Fibroblast of mammary gland (primary cell): ENCODE data around the gene EXOC6B.
A peak's percentile ranks its signal among the peaks of the same experiment; 100 is the strongest.

Experiments
- DNase-seq: peaks from one replicate; pipeline ENCODE4 v3.0.0-alpha.2; 2010; ENCODE audit warnings: low read depth
- H3K4me3 ChIP-seq: 2 replicates; pipeline ENCODE4 v1.5.1; 2011; ENCODE audit warnings: low read depth, mild to moderate bottlenecking, low read length, moderate library complexity; ENCODE audit not compliant: control insufficient read depth
- CTCF ChIP-seq: conservative IDR thresholded peaks from 2 replicates; pipeline ENCODE4 v1.5.1; 2011; ENCODE audit warnings: low read depth, low read length, inconsistent platforms; ENCODE audit not compliant: control insufficient read depth, insufficient read depth

EXOC6B gene

GRCh38 chr2:72291059-72291458 lies 534.8 kb downstream of the EXOC6B start:
- no peak overlapping the region for H3K4me3 ChIP-seq
- no peak for TF ChIP-seq CTCF
- DNase-seq = peak; percentile 14

- DNase-seq = no peak
- TF ChIP-seq CTCF = no peak
- H3K4me3 ChIP-seq = no peak overlapping the region
Measured at GRCh38 chr2:72289736-72290135, 536.1 kb downstream of the EXOC6B start.

GRCh38 chr2:72289283-72289682 lies 536.5 kb downstream of the EXOC6B start:
- no peak for TF ChIP-seq CTCF
- H3K4me3 ChIP-seq = no peak overlapping the region
- DNase-seq = peak; percentile 61

GRCh38 chr2:72278046-72278445 lies 547.8 kb downstream of the EXOC6B start:
- no peak for TF ChIP-seq CTCF
- H3K4me3 ChIP-seq = no peak overlapping the region
- peak; percentile 68 for DNase-seq

- no peak for DNase-seq
- no peak for TF ChIP-seq CTCF
- no peak overlapping the region for H3K4me3 ChIP-seq
Measured at GRCh38 chr2:72276876-72277275, 549.0 kb downstream of the EXOC6B start.

GRCh38 chr2:72276356-72276755 lies 549.5 kb downstream of the EXOC6B start:
- no peak overlapping the region for H3K4me3 ChIP-seq
- no peak for TF ChIP-seq CTCF
- no peak for DNase-seq

- no peak for TF ChIP-seq CTCF
- no peak overlapping the region for H3K4me3 ChIP-seq
- no peak for DNase-seq
Measured at GRCh38 chr2:72275084-72275483, 550.7 kb downstream of the EXOC6B start.
